Measurements from ENCODE around the gene CABP4. TPM values are rescaled to one million over a fixed set of nuclear protein-coding genes. Genes with fewer than 3 reads are reported as not detected.

Gene CABP4
- polyA plus RNA-seq, 6 donors from 2014 or later = 1.5 to 6.8 (median 2.1) TPM; not detected in 1

- Mint-ChIP-seq H3K27ac (peak overlapping the region; percentile 97 to 99 (median 98)), H3K27me3 (peaks cover 0 to 2% (median under 1%) of the 10 kb centered on the region in 3 donors), H3K36me3 (peaks cover 5 to 6% of the 10 kb centered on the region in 2 donors), H3K9me3 (peaks cover 0 to 1% (median 0%) of the 10 kb centered on the region in 7 donors), H3K4me1 (peaks cover 39 to 54% (median 51%) of the 10 kb centered on the region in 3 donors), H3K4me3 (peak overlapping the region; percentile 87 to 96 (median 94))
- DNase-seq (peak; percentile 85), ATAC-seq (ENCODE audit: low read depth in 2 of 2) (peak; percentile 39 to 40)
Observed at GRCh38 chr11:67505605-67506396, 50.6 kb downstream of the CABP4 start.

- Mint-ChIP-seq H3K9me3 (peaks cover 0 to 1% (median 0%) of the 10 kb centered on the region in 7 donors), H3K27ac (peak overlapping the region; percentile 97 to 99 (median 98)), H3K4me1 (peaks cover 39 to 48% (median 48%) of the 10 kb centered on the region in 3 donors), H3K36me3 (no peaks in the 10 kb centered on the region), H3K27me3 (peaks cover 0 to 9% (median 6%) of the 10 kb centered on the region in 3 donors), H3K4me3 (peak overlapping the region; percentile 92 to 96 (median 94))
- ATAC-seq (ENCODE audit: low read depth in 2 of 2) (no peak), DNase-seq (no peak)
Observed at GRCh38 chr11:67506426-67507051, 51.4 kb downstream of the CABP4 start.

- peaks cover 0 to 1% (median 0%) of the 10 kb centered on the region in 7 donors for H3K9me3 Mint-ChIP-seq
- peak; percentile 11 for DNase-seq
- ATAC-seq (ENCODE audit: low read depth in 2 of 2) = no peak
- H3K27me3 Mint-ChIP-seq = peaks cover 0 to 12% (median 6%) of the 10 kb centered on the region in 3 donors
- H3K4me1 Mint-ChIP-seq = peaks cover 39 to 48% (median 48%) of the 10 kb centered on the region in 3 donors
- peak overlapping the region; percentile 7 to 99 (median 90) for H3K27ac Mint-ChIP-seq
- H3K36me3 Mint-ChIP-seq = no peaks in the 10 kb centered on the region
- H3K4me3 Mint-ChIP-seq = peak overlapping the region; percentile 87 to 96 (median 94)
Observed at GRCh38 chr11:67507242-67507863, 52.2 kb downstream of the CABP4 start.

DNA sequence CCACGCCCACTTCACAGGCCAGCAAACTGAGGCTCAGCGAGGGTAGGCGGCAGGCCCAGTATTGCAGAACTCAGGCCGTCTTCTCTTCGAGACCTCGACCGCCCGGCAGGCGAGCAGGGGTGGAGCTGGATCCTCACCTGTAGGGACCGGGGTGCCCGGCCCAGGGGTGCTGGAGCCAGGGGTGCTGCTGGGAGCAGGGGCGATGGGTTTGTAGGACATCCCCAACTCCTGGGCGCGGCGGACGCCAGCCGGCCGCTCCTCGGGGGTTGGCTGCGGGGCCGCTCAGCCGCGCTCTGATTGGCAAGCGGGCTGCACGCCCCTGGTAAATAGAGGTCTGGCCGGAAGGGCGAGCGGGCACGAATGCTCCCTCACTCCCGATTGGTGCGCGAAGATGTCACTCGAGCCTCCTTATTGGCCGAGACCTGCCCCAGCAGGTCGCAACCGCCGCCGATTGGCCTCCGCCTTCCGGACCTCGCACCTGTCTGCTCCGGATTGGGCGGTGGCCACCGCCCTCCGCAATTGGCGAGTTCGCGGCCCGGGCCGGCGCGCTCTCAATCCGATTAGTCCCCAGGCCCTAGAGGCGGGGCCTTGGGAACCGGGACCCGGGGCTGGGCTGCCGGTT is 52.8 kb downstream of the CABP4 start, which contains the start of gene CDK2AP2:
TSS of gene CDK2AP2 (minus strand) at position 299 of the 622 bp plus-strand sequence. CDS start at position 219, 80 bp downstream.
- Mint-ChIP-seq H3K27ac (peak within 1 kb of the TSS; percentile 98 to 100 (median 99)), H3K27me3 (peaks cover 0 to 19% (median 6%) of the 10 kb centered on the region in 3 donors), H3K36me3 (no peaks in the 10 kb centered on the region), H3K4me3 (peak within 1 kb of the TSS; percentile 87 to 96 (median 94)), H3K9me3 (peaks cover 0 to 1% (median 0%) of the 10 kb centered on the region in 7 donors), H3K4me1 (peaks cover 35 to 46% (median 43%) of the 10 kb centered on the region in 3 donors)
- DNase-seq (peak; percentile 95), ATAC-seq (ENCODE audit: low read depth in 2 of 2) (peak; percentile 72 to 74)

- peak overlapping the region; percentile 87 to 96 (median 94) for H3K4me3 Mint-ChIP-seq
- H3K4me1 Mint-ChIP-seq = peaks cover 30 to 41% (median 36%) of the 10 kb centered on the region in 3 donors
- H3K9me3 Mint-ChIP-seq = peaks cover 0 to 1% (median 0%) of the 10 kb centered on the region in 7 donors
- DNase-seq (peak; percentile 100), ATAC-seq (ENCODE audit: low read depth in 2 of 2) (peak; percentile 51 to 54)
- peak overlapping the region; percentile 98 to 100 (median 99) for H3K27ac Mint-ChIP-seq
- H3K36me3 Mint-ChIP-seq = no peaks in the 10 kb centered on the region
- peaks cover 0 to 19% (median 6%) of the 10 kb centered on the region in 3 donors for H3K27me3 Mint-ChIP-seq
Observed at GRCh38 chr11:67508486-67509121, 53.5 kb downstream of the CABP4 start.

GRCh38 chr11:67510023-67510345 is 54.8 kb downstream of the CABP4 start:
- no peak for ATAC-seq (ENCODE audit: low read depth in 2 of 2)
- peaks cover 24 to 35% (median 34%) of the 10 kb centered on the region in 3 donors for H3K4me1 Mint-ChIP-seq
- DNase-seq = no peak
- no peaks in the 10 kb centered on the region for H3K36me3 Mint-ChIP-seq
- H3K4me3 Mint-ChIP-seq = peak overlapping the region in 3 of 8 donors; percentile 50 to 96 (median 92)
- H3K27me3 Mint-ChIP-seq = peaks cover 0 to 26% (median 11%) of the 10 kb centered on the region in 3 donors
- peaks cover 0 to 1% (median 0%) of the 10 kb centered on the region in 7 donors for H3K9me3 Mint-ChIP-seq
- peak overlapping the region in 4 of 6 donors; percentile 66 to 99 (median 94) for H3K27ac Mint-ChIP-seq

Other genes with a start within 250 kb of the CABP4 start
- gene GRK2, start 188.9 kb upstream of the CABP4 start, polyA plus RNA-seq (ENCODE audit: low read depth in 6 of 6) = 10 to 100 TPM; 17.9 to 63.4 (median 31.7) TPM
- gene ANKRD13D, start 166.1 kb upstream of the CABP4 start, polyA plus RNA-seq (ENCODE audit: low read depth in 6 of 6) = 10 to 100 TPM in 2 of 6 donors, 1 to 10 TPM in 4; 3.5 to 18.4 (median 8.4) TPM
- gene SSH3, start 151.8 kb upstream of the CABP4 start, polyA plus RNA-seq (ENCODE audit: low read depth in 6 of 6) = under 1 TPM in 1 of 6 donors, not detected in 5; 0.18 TPM
- 100 to 1,000 TPM; 340 to 535 (median 458) TPM for gene POLD4, start 101.8 kb upstream of the CABP4 start, polyA plus RNA-seq (ENCODE audit: low read depth in 6 of 6)
- 10 to 100 TPM in 1 of 6 donors, 1 to 10 TPM in 5; 5.3 to 10.4 (median 7.7) TPM for gene CLCF1, start 81.8 kb upstream of the CABP4 start, polyA plus RNA-seq (ENCODE audit: low read depth in 6 of 6)
- gene RAD9A, start 63.4 kb upstream of the CABP4 start, polyA plus RNA-seq (ENCODE audit: low read depth in 6 of 6) = 10 to 100 TPM in 4 of 6 donors, 1 to 10 TPM in 2; 6.7 to 17.5 (median 11.0) TPM
- 100 to 1,000 TPM; 492 to 795 (median 530) TPM for gene PPP1CA, start 53.5 kb upstream of the CABP4 start, polyA plus RNA-seq (ENCODE audit: low read depth in 6 of 6)
- 100 to 1,000 TPM; 190 to 304 (median 239) TPM for gene TBC1D10C, start 51.3 kb upstream of the CABP4 start, polyA plus RNA-seq (ENCODE audit: low read depth in 6 of 6)
- gene CARNS1, start 39.7 kb upstream of the CABP4 start, polyA plus RNA-seq (ENCODE audit: low read depth in 6 of 6) = 1 to 10 TPM in 5 of 6 donors, under 1 TPM in 1; 0.80 to 2.9 (median 1.7) TPM
- 10 to 100 TPM; 37.9 to 54.7 (median 50.0) TPM for gene RPS6KB2, start 26.9 kb upstream of the CABP4 start, polyA plus RNA-seq (ENCODE audit: low read depth in 6 of 6)
- 1,000 to 10,000 TPM in 3 of 6 donors, 100 to 1,000 TPM in 3; 953 to 1,146 (median 1,009) TPM for gene PTPRCAP, start 17.7 kb upstream of the CABP4 start, polyA plus RNA-seq (ENCODE audit: low read depth in 6 of 6)
- 1 to 10 TPM; 6.5 to 9.9 (median 8.7) TPM for gene CORO1B, start 11.9 kb upstream of the CABP4 start, polyA plus RNA-seq (ENCODE audit: low read depth in 6 of 6)
- 1 to 10 TPM in 5 of 6 donors, not detected in 1; 1.1 to 2.5 (median 1.7) TPM for gene GPR152, start 2.6 kb upstream of the CABP4 start, polyA plus RNA-seq (ENCODE audit: low read depth in 6 of 6)
- 100 to 1,000 TPM; 183 to 250 (median 221) TPM for gene TMEM134, start 13.9 kb downstream of the CABP4 start, polyA plus RNA-seq (ENCODE audit: low read depth in 6 of 6)
- gene AIP, start 27.7 kb downstream of the CABP4 start, polyA plus RNA-seq (ENCODE audit: low read depth in 6 of 6) = 100 to 1,000 TPM in 4 of 6 donors, 10 to 100 TPM in 2; 86.8 to 149 (median 120) TPM
- gene PITPNM1, start 50.0 kb downstream of the CABP4 start, polyA plus RNA-seq (ENCODE audit: low read depth in 6 of 6) = 10 to 100 TPM; 10.9 to 34.9 (median 14.5) TPM
- 100 to 1,000 TPM in 5 of 6 donors, 10 to 100 TPM in 1; 87.4 to 161 (median 111) TPM for gene CDK2AP2, start 52.8 kb downstream of the CABP4 start, polyA plus RNA-seq (ENCODE audit: low read depth in 6 of 6)
- gene CABP2, start 68.1 kb downstream of the CABP4 start, polyA plus RNA-seq (ENCODE audit: low read depth in 6 of 6) = not detected
- 100 to 1,000 TPM; 225 to 406 (median 317) TPM for gene GSTP1, start 128.5 kb downstream of the CABP4 start, polyA plus RNA-seq (ENCODE audit: low read depth in 6 of 6)
- gene NDUFV1, start 151.6 kb downstream of the CABP4 start, polyA plus RNA-seq (ENCODE audit: low read depth in 6 of 6) = 100 to 1,000 TPM; 110 to 165 (median 124) TPM
- 10 to 100 TPM in 3 of 6 donors, 1 to 10 TPM in 3; 2.9 to 15.3 (median 10.0) TPM for gene NUDT8, start 174.6 kb downstream of the CABP4 start, polyA plus RNA-seq (ENCODE audit: low read depth in 6 of 6)
- not detected for gene TBX10, start 184.4 kb downstream of the CABP4 start, polyA plus RNA-seq (ENCODE audit: low read depth in 6 of 6)
- 1 to 10 TPM in 5 of 6 donors, under 1 TPM in 1; 0.80 to 6.6 (median 2.5) TPM for gene ACY3, start 195.4 kb downstream of the CABP4 start, polyA plus RNA-seq (ENCODE audit: low read depth in 6 of 6)
- gene ALDH3B2, start 219.3 kb downstream of the CABP4 start, polyA plus RNA-seq (ENCODE audit: low read depth in 6 of 6) = 1 to 10 TPM in 2 of 6 donors, under 1 TPM in 1, not detected in 3; 0.30 to 2.4 (median 1.1) TPM

Data from naive B cell (primary cell).